WTC11 (cell line): Measurements from ENCODE around the gene GNMT. TPM values are rescaled to one million over a fixed set of nuclear protein-coding genes. Genes with fewer than 3 reads are reported as not detected.

Source experiments
- ATAC-seq: fragments of 200-7000 bp; cut with Tn5 transposase; 2 replicates; pipeline ENCODE4 v1.10.0; 2021; ENCODE audit warnings: mild to moderate bottlenecking, moderate library complexity
- CTCF ChIA-PET: fragments of 300-600 bp; sonication (Branson Sonifier 250); formaldehyde crosslinking; loops from one replicate; lab custom pipeline; 2021; ENCODE audit warnings: antibody characterized with exemption; lab: Charles Lee
- POLR2A ChIA-PET: fragments of 350-600 bp; sonication (Branson Sonifier 250); formaldehyde crosslinking; loops from one replicate; lab custom pipeline; 2021; ENCODE audit warnings: antibody characterized with exemption; lab: Charles Lee
- DNase-seq: peaks from one replicate; pipeline ENCODE4 v3.0.0; 2021; ENCODE audit warnings: low spot score
- H3K27ac Mint-ChIP-seq: 2 replicates; pipeline ENCODE4 v1.8.0; 2021; ENCODE audit warnings: mixed read lengths
- H3K27me3 Mint-ChIP-seq: 2 replicates; pipeline ENCODE4 v1.8.0; 2021; ENCODE audit warnings: low read depth, mild to moderate bottlenecking, moderate library complexity, mixed read lengths
- H3K36me3 Mint-ChIP-seq: 2 replicates; pipeline ENCODE4 v1.8.0; 2021; ENCODE audit warnings: mixed read lengths
- H3K4me1 Mint-ChIP-seq: 2 replicates; pipeline ENCODE4 v1.8.0; 2022; ENCODE audit warnings: mixed read lengths
- H3K4me3 Mint-ChIP-seq: 2 replicates; pipeline ENCODE4 v1.8.0; 2021; ENCODE audit warnings: mild to moderate bottlenecking, moderate library complexity, mixed read lengths
- H3K9me3 Mint-ChIP-seq: 2 replicates; pipeline ENCODE4 v1.8.0; 2021; ENCODE audit warnings: mixed read lengths
- ATF1 ChIP-seq: sonication (generic); formaldehyde crosslinking; IDR thresholded peaks from 2 replicates; pipeline ENCODE4 v1.8.1; 2023; ENCODE audit warnings: mild to moderate bottlenecking, moderate library complexity, missing genetic modification reagents
- ATF3 ChIP-seq: sonication (generic); formaldehyde crosslinking; conservative IDR thresholded peaks from 2 replicates; pipeline ENCODE4 v1.8.1; 2022; ENCODE audit warnings: mild to moderate bottlenecking, missing genetic modification reagents
- CBFB ChIP-seq: sonication (generic); formaldehyde crosslinking; IDR thresholded peaks from 2 replicates; pipeline ENCODE4 v1.8.1; 2022; ENCODE audit warnings: mild to moderate bottlenecking, low read depth, missing genetic modification reagents
- ELF4 ChIP-seq: sonication (generic); formaldehyde crosslinking; IDR thresholded peaks from 2 replicates; pipeline ENCODE4 v1.8.1; 2022; ENCODE audit warnings: low read depth, mild to moderate bottlenecking, moderate library complexity, missing genetic modification reagents
- GRHL2 ChIP-seq: fragments of 250-450 bp; sonication (Bioruptor Pico); IDR thresholded peaks from 2 replicates; pipeline ENCODE4 v1.8.0; 2022; ENCODE audit warnings: mild to moderate bottlenecking, moderate library complexity; ENCODE audit not compliant: insufficient replicate concordance, severe bottlenecking
- GTF2I ChIP-seq: fragments of 250-450 bp; sonication (Bioruptor Pico); conservative IDR thresholded peaks from 2 replicates; pipeline ENCODE4 v1.4.0; 2021; ENCODE audit warnings: mild to moderate bottlenecking
- IRF2 ChIP-seq: sonication (generic); formaldehyde crosslinking; IDR thresholded peaks from 2 replicates; pipeline ENCODE4 v1.8.0; 2022; ENCODE audit warnings: low read depth, missing genetic modification reagents, borderline replicate concordance
- JUN ChIP-seq: sonication (generic); formaldehyde crosslinking; IDR thresholded peaks from 2 replicates; pipeline ENCODE4 v1.8.0; 2023; ENCODE audit warnings: mild to moderate bottlenecking, missing genetic modification reagents
- NFE2L1 ChIP-seq: sonication (generic); formaldehyde crosslinking; IDR thresholded peaks from 2 replicates; pipeline ENCODE4 v1.8.1; 2023; ENCODE audit warnings: missing genetic modification reagents
- NR1H2 ChIP-seq: sonication (generic); formaldehyde crosslinking; IDR thresholded peaks from 2 replicates; pipeline ENCODE4 v1.9.0; 2021; ENCODE audit warnings: mild to moderate bottlenecking, moderate library complexity, missing genetic modification reagents
- PREB ChIP-seq: sonication (generic); formaldehyde crosslinking; IDR thresholded peaks from 2 replicates; pipeline ENCODE4 v1.8.1; 2022; ENCODE audit warnings: mild to moderate bottlenecking, missing genetic modification reagents, moderate library complexity, borderline replicate concordance
- RELA ChIP-seq: sonication (generic); formaldehyde crosslinking; IDR thresholded peaks from 2 replicates; pipeline ENCODE4 v1.8.1; 2022; ENCODE audit warnings: missing genetic modification reagents, mild to moderate bottlenecking, borderline replicate concordance
- ZBTB21 ChIP-seq: sonication (generic); formaldehyde crosslinking; IDR thresholded peaks from 2 replicates; pipeline ENCODE4 v1.8.1; 2023; ENCODE audit warnings: mild to moderate bottlenecking, missing genetic modification reagents, borderline replicate concordance
- ZMAT4 ChIP-seq: fragments of 250-450 bp; sonication (Bioruptor Pico); IDR thresholded peaks from 2 replicates; pipeline ENCODE4 v1.9.0; 2021; ENCODE audit warnings: mild to moderate bottlenecking
- ZNF263 ChIP-seq: sonication (generic); formaldehyde crosslinking; IDR thresholded peaks from 2 replicates; pipeline ENCODE4 v1.8.1; 2022; ENCODE audit warnings: low read depth, mild to moderate bottlenecking, moderate library complexity, missing genetic modification reagents
- ZNF396 ChIP-seq: fragments of 250-450 bp; sonication (Bioruptor Pico); IDR thresholded peaks from 2 replicates; pipeline ENCODE4 v1.8.0; 2021; ENCODE audit warnings: mild to moderate bottlenecking, moderate library complexity, borderline replicate concordance
- ZNF512 ChIP-seq: sonication (generic); formaldehyde crosslinking; IDR thresholded peaks from 2 replicates; pipeline ENCODE4 v1.8.1; 2022; ENCODE audit warnings: missing genetic modification reagents, borderline replicate concordance
- total RNA-seq: library from RNA; stranded (reverse); gene quantifications from 3 replicates; pipeline ENCODE4 v1.2.3, GENCODE V29; 2021
- TF ChIP-seq, protein P1 (sequence below): sonication (generic); formaldehyde crosslinking; IDR thresholded peaks from 2 replicates; pipeline ENCODE4 v1.8.0; 2022; ENCODE audit warnings: mild to moderate bottlenecking, missing genetic modification reagents
- TF ChIP-seq, protein P2 (sequence below): fragments of 250-450 bp; sonication (Bioruptor Pico); IDR thresholded peaks from 2 replicates; pipeline ENCODE4 v2.1.2; 2022; ENCODE audit warnings: mild to moderate bottlenecking, moderate library complexity
- TF ChIP-seq, protein P3 (sequence below): sonication (generic); formaldehyde crosslinking; IDR thresholded peaks from 2 replicates; pipeline ENCODE4 v1.8.0; 2022; ENCODE audit warnings: mild to moderate bottlenecking, missing genetic modification reagents

Gene GNMT
- total RNA-seq, 1 experiment from 2014 or later = 2.0 TPM

GRCh38 chr6:42923666-42924065, 36.9 kb upstream of the GNMT start:
- DNase-seq = no peak
- CTCF ChIA-PET = no interaction called here
- TF ChIP-seq ATF3 (CRISPR knock-in tag) (no peak), ZMAT4 (no peak), ZNF512 (CRISPR knock-in tag) (no peak), ELF4 (no peak), ATF1 (CRISPR knock-in tag) (no peak), ZBTB21 (no peak), GTF2I (no peak), NFE2L1 (no peak), JUN (CRISPR knock-in tag) (no peak), GRHL2 (CRISPR knock-in tag) (no peak), CBFB (CRISPR knock-in tag) (no peak)
- TF ChIP-seq, protein P1, sequence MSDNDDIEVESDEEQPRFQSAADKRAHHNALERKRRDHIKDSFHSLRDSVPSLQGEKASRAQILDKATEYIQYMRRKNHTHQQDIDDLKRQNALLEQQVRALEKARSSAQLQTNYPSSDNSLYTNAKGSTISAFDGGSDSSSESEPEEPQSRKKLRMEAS (CRISPR knock-in tag) = no peak
- TF ChIP-seq, protein P2, sequence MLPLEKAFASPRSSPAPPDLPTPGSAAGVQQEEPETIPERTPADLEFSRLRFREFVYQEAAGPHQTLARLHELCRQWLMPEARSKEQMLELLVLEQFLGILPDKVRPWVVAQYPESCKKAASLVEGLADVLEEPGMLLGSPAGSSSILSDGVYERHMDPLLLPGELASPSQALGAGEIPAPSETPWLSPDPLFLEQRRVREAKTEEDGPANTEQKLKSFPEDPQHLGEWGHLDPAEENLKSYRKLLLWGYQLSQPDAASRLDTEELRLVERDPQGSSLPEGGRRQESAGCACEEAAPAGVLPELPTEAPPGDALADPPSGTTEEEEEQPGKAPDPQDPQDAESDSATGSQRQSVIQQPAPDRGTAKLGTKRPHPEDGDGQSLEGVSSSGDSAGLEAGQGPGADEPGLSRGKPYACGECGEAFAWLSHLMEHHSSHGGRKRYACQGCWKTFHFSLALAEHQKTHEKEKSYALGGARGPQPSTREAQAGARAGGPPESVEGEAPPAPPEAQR (CRISPR knock-in tag) = no peak
- TF ChIP-seq, all 79 proteins: peak for 0
- no peaks in the 10 kb centered on the region for H3K27me3 Mint-ChIP-seq
- no peak for ATAC-seq
- POLR2A ChIA-PET = interaction anchor here (0.5 kb wide), 1 partner anchor 24 kb away, joined by 3 read pairs; no protein-coding TSS in a partner anchor
- no peaks in the 10 kb centered on the region for H3K9me3 Mint-ChIP-seq
- H3K36me3 Mint-ChIP-seq = no peaks in the 10 kb centered on the region
- no peak overlapping the region for H3K4me3 Mint-ChIP-seq
- H3K4me1 Mint-ChIP-seq = peaks cover 11% of the 10 kb centered on the region
- H3K27ac Mint-ChIP-seq = no peak overlapping the region

DNA sequence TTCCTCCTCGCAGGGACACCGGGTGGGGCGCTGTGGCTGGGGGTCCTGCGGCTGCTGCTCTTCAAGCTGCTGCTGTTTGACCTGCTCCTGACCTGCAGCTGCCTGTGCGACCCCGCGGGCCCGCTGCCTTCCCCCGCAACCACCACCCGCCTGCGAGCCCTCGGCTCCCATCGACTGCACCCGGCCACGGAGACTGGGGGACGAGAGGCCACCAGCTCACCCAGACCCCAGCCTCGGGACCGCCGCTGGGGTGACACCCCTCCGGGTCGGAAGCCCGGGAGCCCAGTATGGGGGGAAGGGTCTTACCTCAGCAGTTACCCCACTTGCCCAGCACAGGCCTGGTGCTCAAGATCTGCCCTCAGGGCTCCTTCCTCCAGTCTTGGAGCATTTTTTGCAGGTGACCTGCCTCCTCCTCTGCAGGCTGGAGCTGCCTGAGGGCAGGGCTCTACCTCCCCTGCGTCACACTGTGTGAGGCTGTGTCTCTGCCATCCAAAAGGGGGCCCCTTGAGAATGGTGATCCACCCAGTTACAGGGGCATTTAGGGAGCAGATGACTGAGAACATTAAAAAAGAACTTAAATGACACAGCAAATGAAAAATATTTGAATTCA, 35.2 kb upstream of the GNMT start:
- DNase-seq (peak; percentile 30), ATAC-seq (peak; percentile 7)
- H3K4me1 Mint-ChIP-seq = peaks cover 14% of the 10 kb centered on the region
- no peaks in the 10 kb centered on the region for H3K9me3 Mint-ChIP-seq
- H3K27ac Mint-ChIP-seq = peak overlapping the region; percentile 59; the same call in 1 of the 2 replicates
- H3K36me3 Mint-ChIP-seq = peaks cover 2% of the 10 kb centered on the region; the same call in 1 of the 2 replicates
- ChIA-PET CTCF (interaction anchor here (0.5 to 1.2 kb wide), 7 partner anchors 8 to 481 kb away, joined by 3 to 5 read pairs (median 3); no protein-coding TSS in a partner anchor), POLR2A (interaction anchor here (0.6 kb wide), 1 partner anchor 19 kb away, joined by 3 read pairs; no protein-coding TSS in a partner anchor)
- H3K27me3 Mint-ChIP-seq = no peaks in the 10 kb centered on the region
- no peak for TF ChIP-seq NR1H2 (CRISPR knock-in tag)
- TF ChIP-seq PREB = no peak
- TF ChIP-seq ZNF396 (CRISPR knock-in tag) = no peak
- no peak for TF ChIP-seq RELA
- no peak for TF ChIP-seq GRHL2 (CRISPR knock-in tag)
- no peak for TF ChIP-seq IRF2 (CRISPR knock-in tag)
- TF ChIP-seq, protein P3, sequence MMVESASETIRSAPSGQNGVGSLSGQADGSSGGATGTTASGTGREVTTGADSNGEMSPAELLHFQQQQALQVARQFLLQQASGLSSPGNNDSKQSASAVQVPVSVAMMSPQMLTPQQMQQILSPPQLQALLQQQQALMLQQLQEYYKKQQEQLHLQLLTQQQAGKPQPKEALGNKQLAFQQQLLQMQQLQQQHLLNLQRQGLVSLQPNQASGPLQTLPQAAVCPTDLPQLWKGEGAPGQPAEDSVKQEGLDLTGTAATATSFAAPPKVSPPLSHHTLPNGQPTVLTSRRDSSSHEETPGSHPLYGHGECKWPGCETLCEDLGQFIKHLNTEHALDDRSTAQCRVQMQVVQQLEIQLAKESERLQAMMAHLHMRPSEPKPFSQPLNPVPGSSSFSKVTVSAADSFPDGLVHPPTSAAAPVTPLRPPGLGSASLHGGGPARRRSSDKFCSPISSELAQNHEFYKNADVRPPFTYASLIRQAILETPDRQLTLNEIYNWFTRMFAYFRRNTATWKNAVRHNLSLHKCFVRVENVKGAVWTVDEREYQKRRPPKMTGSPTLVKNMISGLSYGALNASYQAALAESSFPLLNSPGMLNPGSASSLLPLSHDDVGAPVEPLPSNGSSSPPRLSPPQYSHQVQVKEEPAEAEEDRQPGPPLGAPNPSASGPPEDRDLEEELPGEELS = no peak
- TF ChIP-seq ZNF263 (CRISPR knock-in tag) = no peak
- H3K4me3 Mint-ChIP-seq = no peak overlapping the region
